Activated CD8-positive, alpha-beta memory T cell treated with anti-CD3 and anti-CD28 coated beads, Interleukin-2, amount 10 ng/mL, durations not matched to agents 7 days and 5 days (primary cell): ENCODE data around the gene SEC22C. TPM values are rescaled to one million over a fixed set of nuclear protein-coding genes. Genes with fewer than 3 reads are reported as not detected.
"Not testable (repeated sequence)": the region's sequence is repeated elsewhere in the genome, so short reads cannot be mapped to it uniquely, and the experiment has no call there.

ENCODE experiments used
- ATAC-seq: fragments of 150-1000 bp; cut with Tn5 transposase; one replicate; pipeline ENCODE4 v1.10.0; 2021; ENCODE audit warnings: moderate library complexity
- CTCF ChIA-PET: fragments of 350-600 bp; sonication (Branson Sonifier 250); formaldehyde crosslinking; loops from one replicate; lab custom pipeline; 2021; ENCODE audit warnings: antibody characterized with exemption; lab: Charles Lee
- DNase-seq: peaks from one replicate; pipeline ENCODE4 v3.0.0-alpha.2; 2020
- H3K27ac Mint-ChIP-seq: one replicate; pipeline ENCODE4 v1.8.0; 2021; ENCODE audit warnings: mild to moderate bottlenecking, mixed read lengths
- H3K27me3 Mint-ChIP-seq: one replicate; pipeline ENCODE4 v1.8.0; 2021; ENCODE audit warnings: mixed read lengths
- H3K36me3 Mint-ChIP-seq: one replicate; pipeline ENCODE4 v1.8.0; 2021; ENCODE audit warnings: mild to moderate bottlenecking, mixed read lengths
- H3K4me1 Mint-ChIP-seq: one replicate; pipeline ENCODE4 v1.8.0; 2021; ENCODE audit warnings: mixed read lengths
- H3K4me3 Mint-ChIP-seq: one replicate; pipeline ENCODE4 v1.8.0; 2021; ENCODE audit warnings: mild to moderate bottlenecking, moderate library complexity, mixed read lengths
- H3K9me3 Mint-ChIP-seq: one replicate; pipeline ENCODE4 v1.8.0; 2022; ENCODE audit warnings: low read depth, mixed read lengths
- total RNA-seq, 2 experiments: library from RNA; stranded (reverse); gene quantifications; one replicate each; pipeline ENCODE4 v1.2.3, GENCODE V29; 2021

SEC22C gene
- total RNA-seq, 2 experiments from 2014 or later = 46.1 to 47.3 TPM

GRCh38 chr3:42572278-42572677, 9.5 kb downstream of the SEC22C start:
- ATAC-seq = peak; percentile 27
- CTCF ChIA-PET = interaction anchor here (0.7 to 1.3 kb wide), 6 partner anchors 11 to 185 kb away, joined by 3 to 5 read pairs (median 4); partner anchors contain the start of gene SS18L2
- peaks cover 53% of the 10 kb centered on the region for H3K36me3 Mint-ChIP-seq
- peaks cover 8% of the 10 kb centered on the region for H3K4me1 Mint-ChIP-seq
- H3K4me3 Mint-ChIP-seq = no peak overlapping the region
- no peak for DNase-seq
- H3K27ac Mint-ChIP-seq = no peak overlapping the region
- H3K27me3 Mint-ChIP-seq = no peaks in the 10 kb centered on the region
- peaks cover 6% of the 10 kb centered on the region for H3K9me3 Mint-ChIP-seq

- no peak for ATAC-seq
- Mint-ChIP-seq H3K36me3 (peaks cover 42% of the 10 kb centered on the region), H3K9me3 (peaks cover 4% of the 10 kb centered on the region), H3K27ac (no peak overlapping the region), H3K27me3 (no peaks in the 10 kb centered on the region), H3K4me1 (peaks cover 2% of the 10 kb centered on the region), H3K4me3 (no peak overlapping the region)
- DNase-seq = no peak
- CTCF ChIA-PET = no interaction called here
These were observed 12.1 kb downstream of the SEC22C start for GRCh38 chr3:42569593-42570142.

GRCh38 chr3:42562047-42562907, 19.5 kb downstream of the SEC22C start:
- no peak for DNase-seq
- peaks cover 6% of the 10 kb centered on the region for H3K4me1 Mint-ChIP-seq
- peaks cover 29% of the 10 kb centered on the region for H3K36me3 Mint-ChIP-seq
- H3K9me3 Mint-ChIP-seq = no peaks in the 10 kb centered on the region
- H3K4me3 Mint-ChIP-seq = no peak overlapping the region
- peak overlapping the region; percentile 20 for H3K27ac Mint-ChIP-seq
- CTCF ChIA-PET = no interaction called here
- no peak for ATAC-seq
- no peaks in the 10 kb centered on the region for H3K27me3 Mint-ChIP-seq

GRCh38 chr3:42557854-42558253, 23.9 kb downstream of the SEC22C start:
- Mint-ChIP-seq H3K27ac (no peak overlapping the region), H3K4me1 (peaks cover 26% of the 10 kb centered on the region), H3K36me3 (peaks cover 47% of the 10 kb centered on the region), H3K4me3 (no peak overlapping the region), H3K27me3 (no peaks in the 10 kb centered on the region), H3K9me3 (no peaks in the 10 kb centered on the region)
- ATAC-seq (no peak), DNase-seq (peak; percentile 54)
- CTCF ChIA-PET = interaction anchor here (2.5 kb wide), 2 partner anchors 10 to 32 kb away, joined by 9 to 15 read pairs; partner anchors contain the start of gene SS18L2

GRCh38 chr3:42556817-42557216, 24.9 kb downstream of the SEC22C start:
- H3K27ac Mint-ChIP-seq = peak overlapping the region; percentile 95
- peaks cover 53% of the 10 kb centered on the region for H3K36me3 Mint-ChIP-seq
- not testable (repeated sequence) for DNase-seq, H3K27me3 Mint-ChIP-seq, ATAC-seq, H3K9me3 Mint-ChIP-seq
- CTCF ChIA-PET = interaction anchor here (2.5 kb wide), 1 partner anchor 9 kb away, joined by 15 read pairs; no protein-coding TSS in a partner anchor
- H3K4me1 Mint-ChIP-seq = peaks cover 26% of the 10 kb centered on the region
- peak overlapping the region; percentile 24 for H3K4me3 Mint-ChIP-seq

- H3K4me1 Mint-ChIP-seq = peaks cover 26% of the 10 kb centered on the region
- peaks cover 51% of the 10 kb centered on the region for H3K36me3 Mint-ChIP-seq
- DNase-seq = peak; percentile 79
These were observed 25.6 kb downstream of the SEC22C start for GRCh38 chr3:42556089-42556632.

GRCh38 chr3:42552830-42553229, 28.9 kb downstream of the SEC22C start:
- CTCF ChIA-PET = interaction anchor here (1.2 to 3.6 kb wide), 5 partner anchors 12 to 306 kb away, joined by 4 to 18 read pairs (median 6); partner anchors contain the start of genes NKTR and VIPR1
- Mint-ChIP-seq H3K4me1 (peaks cover 27% of the 10 kb centered on the region), H3K4me3 (no peak overlapping the region), H3K36me3 (peaks cover 43% of the 10 kb centered on the region), H3K27ac (no peak overlapping the region), H3K9me3 (no peaks in the 10 kb centered on the region), H3K27me3 (no peaks in the 10 kb centered on the region)
- ATAC-seq = no peak
- no peak for DNase-seq

More at GRCh38 chr3:42556089-42556632, 25.6 kb downstream of the SEC22C start:
- CTCF ChIA-PET = no interaction called here
- peak; percentile 96 for ATAC-seq
- Mint-ChIP-seq H3K9me3 (no peaks in the 10 kb centered on the region), H3K4me3 (peak overlapping the region; percentile 24), H3K27me3 (no peaks in the 10 kb centered on the region), H3K27ac (peak overlapping the region; percentile 95)

GRCh38 chr3:42550250-42550649, 31.5 kb downstream of the SEC22C start:
- DNase-seq (no peak), ATAC-seq (no peak)
- Mint-ChIP-seq H3K36me3 (peaks cover 26% of the 10 kb centered on the region), H3K9me3 (no peaks in the 10 kb centered on the region), H3K27ac (no peak overlapping the region), H3K27me3 (no peaks in the 10 kb centered on the region), H3K4me3 (no peak overlapping the region), H3K4me1 (peaks cover 3% of the 10 kb centered on the region)
- CTCF ChIA-PET = interaction anchor here (1.0 to 6.2 kb wide), 6 partner anchors 14 to 245 kb away, joined by 3 to 60 read pairs (median 4); partner anchors contain the start of gene VIPR1

GRCh38 chr3:42549131-42549530, 32.6 kb downstream of the SEC22C start:
- CTCF ChIA-PET = interaction anchor here (1.0 to 6.2 kb wide), 7 partner anchors 13 to 302 kb away, joined by 3 to 60 read pairs (median 4); partner anchors contain the start of gene VIPR1
- H3K27me3 Mint-ChIP-seq = no peaks in the 10 kb centered on the region
- H3K9me3 Mint-ChIP-seq = no peaks in the 10 kb centered on the region
- H3K36me3 Mint-ChIP-seq = peaks cover 21% of the 10 kb centered on the region
- DNase-seq (no peak), ATAC-seq (no peak)
- H3K27ac Mint-ChIP-seq = no peak overlapping the region
- H3K4me1 Mint-ChIP-seq = peaks cover 2% of the 10 kb centered on the region
- H3K4me3 Mint-ChIP-seq = no peak overlapping the region

GRCh38 chr3:42547401-42547945, 34.3 kb downstream of the SEC22C start:
- H3K27me3 Mint-ChIP-seq = no peaks in the 10 kb centered on the region
- no peak overlapping the region for H3K27ac Mint-ChIP-seq
- no peak overlapping the region for H3K4me3 Mint-ChIP-seq
- peaks cover 2% of the 10 kb centered on the region for H3K4me1 Mint-ChIP-seq
- CTCF ChIA-PET = interaction anchor here (0.9 to 6.2 kb wide), 14 partner anchors 10 to 342 kb away, joined by 3 to 60 read pairs (median 4); partner anchors contain the start of genes NKTR and VIPR1
- H3K36me3 Mint-ChIP-seq = peaks cover 8% of the 10 kb centered on the region
- DNase-seq (peak; percentile 69), ATAC-seq (peak; percentile 79)
- H3K9me3 Mint-ChIP-seq = no peaks in the 10 kb centered on the region

GRCh38 chr3:42546691-42547213, 35.0 kb downstream of the SEC22C start:
- peaks cover 2% of the 10 kb centered on the region for H3K4me1 Mint-ChIP-seq
- DNase-seq (no peak), ATAC-seq (no peak)
- no peak overlapping the region for H3K27ac Mint-ChIP-seq
- CTCF ChIA-PET = interaction anchor here (0.9 to 6.2 kb wide), 12 partner anchors 11 to 341 kb away, joined by 3 to 60 read pairs (median 4); partner anchors contain the start of genes NKTR and VIPR1
- no peaks in the 10 kb centered on the region for H3K27me3 Mint-ChIP-seq
- H3K4me3 Mint-ChIP-seq = no peak overlapping the region
- peaks cover 5% of the 10 kb centered on the region for H3K36me3 Mint-ChIP-seq
- no peaks in the 10 kb centered on the region for H3K9me3 Mint-ChIP-seq

- Mint-ChIP-seq H3K27me3 (no peaks in the 10 kb centered on the region), H3K4me1 (no peaks in the 10 kb centered on the region), H3K4me3 (no peak overlapping the region), H3K9me3 (no peaks in the 10 kb centered on the region), H3K36me3 (peaks cover 2% of the 10 kb centered on the region), H3K27ac (no peak overlapping the region)
- DNase-seq (no peak), ATAC-seq (no peak)
- CTCF ChIA-PET = interaction anchor here (1.0 to 6.2 kb wide), 4 partner anchors 9 to 298 kb away, joined by 3 to 60 read pairs (median 21); partner anchors contain the start of gene VIPR1
These were observed 36.4 kb downstream of the SEC22C start for GRCh38 chr3:42545284-42545900.
